Hematopoietic multipotent progenitor cell (in vitro differentiated cells): Measurements from ENCODE around the gene MTERF4. TPM values are rescaled to one million over a fixed set of nuclear protein-coding genes. Genes with fewer than 3 reads are reported as not detected.
"Not testable (repeated sequence)": the region's sequence is repeated elsewhere in the genome, so short reads cannot be mapped to it uniquely, and the experiment has no call there.

Experiments used
- DNase-seq, 3 donors: peaks; one replicate each; pipeline ENCODE4 v3.0.0-alpha.2; 2011 to 2015; ENCODE audit warnings: low read depth in 2 of 3, low spot score in 2 of 3
- total RNA-seq: library from RNA; depleted of rRNA; stranded (reverse); fragments of >200 nt; gene quantifications from one replicate; pipeline ENCODE4 v1.2.3, GENCODE V29; 2012

MTERF4 gene
- total RNA-seq, 1 donor = 32.0 TPM

GRCh38 chr2:241112046-241112445, 10.0 kb upstream of the MTERF4 start:
- DNase-seq = no peak

GRCh38 chr2:241111440-241111805, 9.3 kb upstream of the MTERF4 start:
- no peak for DNase-seq

GRCh38 chr2:241110607-241111439, 8.7 kb upstream of the MTERF4 start:
- DNase-seq = no peak

- DNase-seq = no peak
Measured at GRCh38 chr2:241110089-241110606, 8.1 kb upstream of the MTERF4 start.

GRCh38 chr2:241109210-241110088, 7.4 kb upstream of the MTERF4 start:
- no peak for DNase-seq

- DNase-seq = no peak
Measured at GRCh38 chr2:241108271-241109209, 6.5 kb upstream of the MTERF4 start.

GRCh38 chr2:241107031-241107783, 5.1 kb upstream of the MTERF4 start:
- no peak for DNase-seq

- DNase-seq = no peak
Measured at GRCh38 chr2:241105641-241106040, 3.6 kb upstream of the MTERF4 start.

GRCh38 chr2:241104611-241105010, 2.5 kb upstream of the MTERF4 start:
- not testable (repeated sequence) for DNase-seq

- no peak for DNase-seq
Measured at GRCh38 chr2:241103176-241103595, 1.1 kb upstream of the MTERF4 start.

- DNase-seq = no peak
Measured at GRCh38 chr2:241099246-241099645, 2.8 kb downstream of the MTERF4 start.

GRCh38 chr2:241096979-241097378, 5.1 kb downstream of the MTERF4 start:
- DNase-seq = no peak

GRCh38 chr2:241095594-241096290, 6.3 kb downstream of the MTERF4 start:
- DNase-seq = peak in 1 of 3 donors; percentile 32

- no peak for DNase-seq
Measured at GRCh38 chr2:241094924-241095420, 7.1 kb downstream of the MTERF4 start.

- DNase-seq = no peak
Measured at GRCh38 chr2:241094172-241094571, 7.9 kb downstream of the MTERF4 start.

GRCh38 chr2:241093133-241093781, 8.8 kb downstream of the MTERF4 start:
- DNase-seq = not testable (repeated sequence)

GRCh38 chr2:241092677-241093076, 9.4 kb downstream of the MTERF4 start:
- no peak for DNase-seq

- DNase-seq = no peak
Measured at GRCh38 chr2:241091734-241092445, 10.2 kb downstream of the MTERF4 start.
